DND-41 (cell line): ENCODE measurements around the gene HLA-DQA1.

Source experiments
- EZH2 ChIP-seq: IDR thresholded peaks from 3 replicates; pipeline ENCODE4 v1.6.1; 2012; ENCODE audit warnings: borderline replicate concordance, low read depth, mild to moderate bottlenecking, moderate library complexity, low read length, inconsistent platforms; ENCODE audit not compliant: severe bottlenecking
- TF ChIP-seq, protein P1 (sequence below): IDR thresholded peaks from 2 replicates; pipeline ENCODE4 v1.5.1; 2012; ENCODE audit warnings: borderline replicate concordance, low read length, moderate library complexity, mild to moderate bottlenecking; ENCODE audit not compliant: poor library complexity, severe bottlenecking; ENCODE audit errors: extremely low read depth

DNA sequence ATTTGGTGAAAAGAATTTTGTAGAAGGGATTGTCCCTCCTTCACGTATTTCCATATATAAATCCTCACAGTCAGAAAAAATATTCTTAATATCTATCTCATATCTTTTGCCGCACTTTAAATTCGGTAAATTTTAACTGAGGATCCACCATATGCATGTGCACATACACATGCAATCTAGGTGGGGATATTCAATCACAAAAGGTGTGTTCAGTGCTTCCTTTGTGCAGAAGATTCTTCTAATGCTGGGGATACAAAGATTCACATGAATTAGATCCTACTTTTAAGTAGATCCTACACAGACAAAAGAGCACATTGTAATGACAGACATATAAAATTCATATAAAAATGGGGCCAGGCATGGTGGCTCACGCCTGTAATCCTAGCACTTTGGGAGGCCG, 34.0 kb upstream of the HLA-DQA1 start:
- TF ChIP-seq, protein P1, sequence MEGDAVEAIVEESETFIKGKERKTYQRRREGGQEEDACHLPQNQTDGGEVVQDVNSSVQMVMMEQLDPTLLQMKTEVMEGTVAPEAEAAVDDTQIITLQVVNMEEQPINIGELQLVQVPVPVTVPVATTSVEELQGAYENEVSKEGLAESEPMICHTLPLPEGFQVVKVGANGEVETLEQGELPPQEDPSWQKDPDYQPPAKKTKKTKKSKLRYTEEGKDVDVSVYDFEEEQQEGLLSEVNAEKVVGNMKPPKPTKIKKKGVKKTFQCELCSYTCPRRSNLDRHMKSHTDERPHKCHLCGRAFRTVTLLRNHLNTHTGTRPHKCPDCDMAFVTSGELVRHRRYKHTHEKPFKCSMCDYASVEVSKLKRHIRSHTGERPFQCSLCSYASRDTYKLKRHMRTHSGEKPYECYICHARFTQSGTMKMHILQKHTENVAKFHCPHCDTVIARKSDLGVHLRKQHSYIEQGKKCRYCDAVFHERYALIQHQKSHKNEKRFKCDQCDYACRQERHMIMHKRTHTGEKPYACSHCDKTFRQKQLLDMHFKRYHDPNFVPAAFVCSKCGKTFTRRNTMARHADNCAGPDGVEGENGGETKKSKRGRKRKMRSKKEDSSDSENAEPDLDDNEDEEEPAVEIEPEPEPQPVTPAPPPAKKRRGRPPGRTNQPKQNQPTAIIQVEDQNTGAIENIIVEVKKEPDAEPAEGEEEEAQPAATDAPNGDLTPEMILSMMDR = no peak
- no peak for TF ChIP-seq EZH2
